AG08395 (cell line): ENCODE measurements around the gene SBF2.

Experiments
- DNase-seq: peaks from one replicate; pipeline ENCODE4 v3.0.0; 2012; ENCODE audit warnings: mixed read lengths, low spot score

The SBF2 gene

DNA sequence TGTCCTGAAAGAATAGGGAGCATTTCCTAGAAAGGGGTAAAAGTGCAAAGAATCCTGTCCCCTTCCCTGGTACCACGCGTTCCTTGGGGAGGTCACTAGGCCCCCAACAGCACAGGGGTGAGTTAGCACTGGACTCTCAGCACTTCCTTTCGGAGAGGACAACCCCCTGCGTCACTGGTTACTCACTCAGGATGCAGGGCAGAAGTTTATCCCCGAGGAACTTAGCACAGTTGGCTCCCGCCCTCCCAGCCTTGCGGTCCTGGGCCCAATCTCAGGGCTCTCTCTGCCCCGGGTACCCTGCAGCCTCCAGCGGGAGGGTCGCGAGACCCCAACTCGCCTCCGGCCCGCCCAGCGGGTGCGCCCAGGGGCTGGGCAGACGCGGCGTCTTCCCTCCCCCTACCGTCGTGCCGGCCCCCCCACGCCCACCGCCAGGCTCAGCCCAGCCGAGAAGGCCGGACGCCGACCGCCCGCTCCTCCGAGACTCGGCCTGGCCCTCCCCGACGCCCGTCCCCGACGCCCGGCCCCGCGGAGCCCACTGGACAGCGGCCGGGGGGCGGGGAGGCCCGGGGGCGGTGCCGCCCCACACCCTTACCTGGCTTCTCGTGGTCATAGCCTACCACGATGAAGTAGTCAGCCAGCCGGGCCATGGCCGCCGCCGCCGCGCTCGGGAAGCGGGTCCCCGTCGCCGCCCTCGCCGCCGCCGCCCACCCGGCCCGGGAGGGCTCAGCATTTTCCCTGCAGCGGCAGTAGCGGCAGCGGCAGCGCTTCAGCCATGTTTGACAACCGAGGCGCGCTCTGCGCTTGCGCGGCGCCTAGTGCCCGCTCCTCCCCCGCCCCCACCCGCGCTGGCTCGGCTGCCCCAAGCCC, at the start of gene SBF2:
Gene SBF2, minus strand, starts transcription at position 797 of the 867 bp plus-strand sequence. Its CDS starts 150 bp downstream, at position 647.
- peak; percentile 85 for DNase-seq

GRCh38 chr11:10338287-10338686, 44.3 kb upstream of the SBF2 start:
- no peak for DNase-seq

GRCh38 chr11:10333490-10333889, 39.5 kb upstream of the SBF2 start:
- DNase-seq, result no peak

GRCh38 chr11:10331548-10332289, 37.7 kb upstream of the SBF2 start:
- DNase-seq, result no peak

DNA sequence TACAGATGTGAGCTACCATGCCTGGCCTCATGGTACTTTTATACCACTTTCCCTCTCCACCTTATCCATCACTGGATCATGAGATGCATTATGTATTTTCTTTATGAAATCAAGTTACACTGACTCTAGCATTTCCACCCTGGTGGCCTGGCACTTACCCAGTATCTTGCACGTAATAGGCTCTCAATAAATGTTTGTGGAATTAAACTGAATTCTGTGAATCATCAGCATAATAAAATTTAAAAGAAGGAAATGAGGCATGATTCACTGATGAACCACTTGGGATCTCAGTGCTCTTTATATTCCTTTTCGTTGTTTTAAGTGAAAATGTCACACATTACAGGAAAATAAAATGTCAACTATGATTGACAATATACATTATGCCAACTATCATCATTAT, 35.9 kb upstream of the SBF2 start:
- peak; percentile 76 for DNase-seq

DNA sequence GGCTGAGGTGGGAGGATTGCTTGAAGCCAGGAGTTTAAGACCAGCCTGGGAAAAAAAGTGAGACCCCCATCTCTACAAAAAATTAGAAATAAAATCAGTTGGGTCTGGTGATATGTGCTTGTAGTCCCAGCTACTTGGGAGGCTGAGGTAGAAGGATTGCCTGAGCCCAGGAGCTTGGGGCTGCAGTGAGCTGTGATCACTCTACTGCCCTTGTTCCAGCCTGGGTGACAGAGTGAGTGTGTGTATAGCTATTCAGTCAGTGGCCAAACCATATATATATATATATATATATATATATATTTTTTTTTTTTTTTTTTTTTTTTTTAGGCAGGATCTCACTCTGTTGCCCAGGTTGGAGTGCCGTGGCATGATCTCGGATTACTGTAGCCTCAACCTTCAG, 35.3 kb upstream of the SBF2 start:
- no peak for DNase-seq

GRCh38 chr11:10328314-10329098, 34.5 kb upstream of the SBF2 start:
- DNase-seq, result peak; percentile 51

DNA sequence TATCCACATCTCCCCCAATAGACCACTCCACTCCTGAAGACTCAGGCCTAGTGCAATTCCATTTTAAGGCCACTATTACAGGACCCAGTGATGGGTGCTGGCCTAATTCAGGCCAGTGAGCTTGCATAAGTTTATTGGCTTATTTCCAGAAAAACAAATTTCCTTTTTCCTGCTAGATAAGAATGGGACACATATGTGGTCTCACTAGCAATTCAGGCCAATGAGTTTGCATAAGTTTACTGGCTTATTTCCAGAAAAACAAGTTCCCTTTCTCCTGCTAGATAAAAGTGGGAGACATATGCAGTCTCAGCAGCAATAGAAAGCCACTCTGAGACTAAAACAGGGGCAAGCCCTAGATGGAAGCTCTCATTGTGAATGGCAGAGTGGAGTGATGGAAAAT, 33.2 kb upstream of the SBF2 start:
- no peak for DNase-seq

GRCh38 chr11:10326012-10326964, 32.3 kb upstream of the SBF2 start:
- DNase-seq, result no peak

- no peak for DNase-seq
Observed at GRCh38 chr11:10325277-10326011, 31.4 kb upstream of the SBF2 start.

DNA sequence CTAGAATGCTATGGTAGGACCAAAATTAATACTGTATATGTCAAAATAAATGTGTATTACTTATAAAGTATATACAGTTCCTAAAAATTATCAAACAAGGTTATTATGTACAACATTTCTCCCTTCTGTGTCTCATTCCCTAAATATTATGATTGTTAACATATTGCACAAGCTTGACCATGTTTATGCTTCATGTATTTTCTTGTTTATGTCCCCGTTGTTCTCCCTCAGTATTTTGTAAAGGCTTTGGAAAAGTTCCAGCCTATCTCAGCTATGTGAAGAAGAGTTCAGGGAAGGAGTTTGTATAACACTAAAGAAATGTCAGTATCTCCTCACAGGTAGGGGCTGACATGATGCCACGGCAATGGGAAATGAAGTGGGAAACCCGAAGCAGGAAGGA, 30.5 kb upstream of the SBF2 start:
- DNase-seq, result no peak

GRCh38 chr11:10323793-10324170, 29.8 kb upstream of the SBF2 start:
- DNase-seq, result no peak

DNA sequence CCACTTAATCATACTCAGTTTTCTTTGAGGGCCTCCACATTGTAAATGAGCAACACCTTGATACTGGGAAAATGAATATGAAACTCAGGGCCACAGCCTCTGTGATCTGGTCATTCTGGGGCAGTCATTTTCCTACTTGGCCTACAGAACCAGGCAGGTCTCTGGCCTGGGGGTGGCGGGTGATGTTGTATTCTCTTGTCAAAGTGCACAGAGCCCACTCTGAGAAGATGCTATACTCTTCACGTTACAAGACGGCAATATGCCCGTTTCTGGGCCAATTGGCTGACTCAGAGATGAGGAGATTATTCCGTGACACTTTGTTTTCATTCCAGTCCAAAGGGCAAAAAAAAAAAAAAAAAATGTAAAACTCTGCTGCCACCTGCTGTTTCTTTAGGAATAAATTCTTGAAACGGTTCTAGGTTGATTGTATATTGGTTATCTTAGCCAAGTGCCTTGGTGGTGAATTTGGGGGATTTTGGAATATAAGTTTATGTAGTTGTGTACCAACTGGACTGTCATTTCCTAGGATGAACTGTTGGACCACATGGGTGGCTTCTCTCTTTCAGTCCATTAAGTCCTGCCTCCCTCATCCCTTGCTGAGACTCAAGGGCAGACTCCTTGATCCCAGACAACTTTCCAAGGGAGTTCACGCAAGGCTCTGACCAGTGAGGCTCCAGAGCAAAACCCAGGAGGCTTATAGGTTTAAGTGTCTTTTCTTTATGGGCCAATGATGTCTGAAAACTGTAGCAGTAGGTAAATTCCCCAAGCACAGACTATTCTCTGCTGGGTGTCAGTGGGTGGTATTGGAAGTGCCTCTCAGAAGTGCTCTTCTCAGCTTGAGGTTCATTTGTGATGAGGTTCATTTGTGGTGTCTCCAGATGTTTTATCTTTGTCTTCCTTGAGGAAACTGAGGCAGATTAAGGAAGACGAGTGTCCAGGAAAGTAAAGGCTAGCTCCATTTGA, 29.1 kb upstream of the SBF2 start:
- DNase-seq, result peak; percentile 75

GRCh38 chr11:10322401-10322800, 28.4 kb upstream of the SBF2 start:
- DNase-seq, result no peak

DNA sequence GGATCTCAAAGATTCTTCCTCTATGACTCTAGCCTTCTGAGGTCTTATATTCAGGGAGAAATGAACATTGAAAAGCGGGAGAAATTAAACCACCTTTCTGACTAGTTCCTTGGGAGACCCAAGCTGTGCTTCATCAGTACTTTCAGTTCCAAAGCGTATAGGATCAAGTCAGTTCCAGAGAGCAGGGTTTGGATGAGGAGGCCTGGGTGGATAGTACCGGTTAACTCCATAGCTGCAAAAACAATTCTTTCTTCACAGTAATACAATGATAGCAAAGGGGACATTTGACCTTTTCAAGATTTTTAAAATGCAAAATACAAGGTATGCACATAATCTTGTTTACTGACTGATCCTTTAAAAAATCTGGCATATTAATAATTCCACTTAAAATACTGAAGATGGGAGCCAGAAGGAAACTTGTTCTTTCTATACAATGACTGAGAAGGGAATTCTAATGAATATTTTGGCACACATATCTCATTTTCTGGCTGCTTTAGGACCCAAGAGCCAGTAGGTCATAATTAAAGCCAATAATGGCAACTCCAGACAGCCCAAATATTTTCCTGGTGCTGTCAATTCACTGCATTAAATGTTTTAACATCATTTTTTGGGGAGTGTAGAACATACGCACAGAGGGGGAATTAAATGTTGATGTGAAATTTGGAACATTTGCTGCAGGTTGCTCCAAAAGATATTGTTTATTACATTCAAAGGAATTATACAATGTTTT, 26.9 kb upstream of the SBF2 start:
- no peak for DNase-seq

GRCh38 chr11:10319702-10320558, 25.9 kb upstream of the SBF2 start:
- DNase-seq, result no peak

DNA sequence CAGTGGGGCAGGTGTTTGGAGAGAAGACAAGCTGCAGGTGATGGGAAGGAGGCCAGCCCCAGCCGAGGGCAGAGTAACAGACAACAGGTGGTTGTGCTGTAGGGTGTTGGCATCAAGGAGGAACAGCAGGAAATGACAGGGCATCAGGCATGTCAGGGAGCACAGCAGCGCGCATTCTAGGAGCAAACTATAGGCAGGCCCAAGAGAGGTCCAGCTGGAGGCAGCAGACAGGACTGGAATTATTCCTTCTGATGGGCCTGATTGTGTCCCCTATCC, 24.4 kb upstream of the SBF2 start:
- no peak for DNase-seq
